Rectal smooth muscle tissue (tissue), 1 donor: Measurements from ENCODE around the gene TNS1.
"Not testable (repeated sequence)": the region's sequence is repeated elsewhere in the genome, so short reads cannot be mapped to it uniquely, and the experiment has no call there.

Source experiments
- H3K27ac ChIP-seq: one replicate; pipeline ENCODE4 v1.7.0; 2013; ENCODE audit warnings: low read depth, low read length, inconsistent platforms
- H3K27me3 ChIP-seq: one replicate; pipeline ENCODE4 v1.7.0; 2013; ENCODE audit warnings: low read length; ENCODE audit not compliant: control insufficient read depth, insufficient read depth
- H3K36me3 ChIP-seq: one replicate; pipeline ENCODE4 v1.7.0; 2013; ENCODE audit warnings: low read length; ENCODE audit not compliant: control insufficient read depth, insufficient read depth
- H3K4me1 ChIP-seq: one replicate; pipeline ENCODE4 v1.7.0; 2013; ENCODE audit warnings: low read length; ENCODE audit not compliant: control insufficient read depth, insufficient read depth
- H3K4me3 ChIP-seq: one replicate; pipeline ENCODE4 v1.7.0; 2013; ENCODE audit warnings: low read length
- H3K9ac ChIP-seq: one replicate; pipeline ENCODE4 v1.7.0; 2013; ENCODE audit warnings: low read length

Gene TNS1

GRCh38 chr2:217792626-217793527 is 209.9 kb downstream of the TNS1 start:
- H3K4me1 ChIP-seq: no peaks in the 10 kb centered on the region
- no peak overlapping the region for H3K4me3 ChIP-seq
- no peaks in the 10 kb centered on the region for H3K27me3 ChIP-seq
- H3K27ac ChIP-seq: peak overlapping the region; percentile 38
- no peak overlapping the region for H3K9ac ChIP-seq
- H3K36me3 ChIP-seq: peaks cover 5% of the 10 kb centered on the region

GRCh38 chr2:217791551-217791950 is 211.2 kb downstream of the TNS1 start:
- no peaks in the 10 kb centered on the region for H3K4me1 ChIP-seq
- no peak overlapping the region for H3K27ac ChIP-seq
- no peak overlapping the region for H3K9ac ChIP-seq

GRCh38 chr2:217790681-217791392 is 212.0 kb downstream of the TNS1 start:
- no peaks in the 10 kb centered on the region for H3K4me1 ChIP-seq
- peak overlapping the region; percentile 29 for H3K27ac ChIP-seq
- H3K27me3 ChIP-seq: no peaks in the 10 kb centered on the region
- no peak overlapping the region for H3K4me3 ChIP-seq
- no peak overlapping the region for H3K9ac ChIP-seq
- peaks cover 5% of the 10 kb centered on the region for H3K36me3 ChIP-seq

More at GRCh38 chr2:217791551-217791950, 211.2 kb downstream of the TNS1 start:
- Histone ChIP-seq H3K27me3 (no peaks in the 10 kb centered on the region), H3K36me3 (peaks cover 5% of the 10 kb centered on the region), H3K4me3 (no peak overlapping the region)

- H3K4me1 ChIP-seq: no peaks in the 10 kb centered on the region
Observed at GRCh38 chr2:217790195-217790594, 212.6 kb downstream of the TNS1 start.

GRCh38 chr2:217789736-217790181 is 213.0 kb downstream of the TNS1 start:
- H3K4me1 ChIP-seq: no peaks in the 10 kb centered on the region
- H3K4me3 ChIP-seq: peak overlapping the region; percentile 5
- peaks cover 5% of the 10 kb centered on the region for H3K36me3 ChIP-seq
- H3K9ac ChIP-seq: no peak overlapping the region
- peak overlapping the region; percentile 29 for H3K27ac ChIP-seq
- no peaks in the 10 kb centered on the region for H3K27me3 ChIP-seq

More at GRCh38 chr2:217790195-217790594, 212.6 kb downstream of the TNS1 start:
- H3K27me3 ChIP-seq: no peaks in the 10 kb centered on the region
- peaks cover 5% of the 10 kb centered on the region for H3K36me3 ChIP-seq
- H3K27ac ChIP-seq: peak overlapping the region; percentile 29
- H3K4me3 ChIP-seq: peak overlapping the region; percentile 5
- H3K9ac ChIP-seq: no peak overlapping the region

- H3K36me3 ChIP-seq: peaks cover 5% of the 10 kb centered on the region
- H3K27ac ChIP-seq: peak overlapping the region; percentile 60
- no peaks in the 10 kb centered on the region for H3K27me3 ChIP-seq
- no peaks in the 10 kb centered on the region for H3K4me1 ChIP-seq
- H3K4me3 ChIP-seq: peak overlapping the region; percentile 5
- no peak overlapping the region for H3K9ac ChIP-seq
Observed at GRCh38 chr2:217789003-217789735, 213.6 kb downstream of the TNS1 start.

- Histone ChIP-seq H3K36me3 (peaks cover 5% of the 10 kb centered on the region), H3K9ac (no peak overlapping the region), H3K4me1 (no peaks in the 10 kb centered on the region), H3K4me3 (no peak overlapping the region), H3K27ac (peak overlapping the region; percentile 60), H3K27me3 (no peaks in the 10 kb centered on the region)
Observed at GRCh38 chr2:217788669-217789002, 214.2 kb downstream of the TNS1 start.

- no peak overlapping the region for H3K27ac ChIP-seq
- no peak overlapping the region for H3K4me3 ChIP-seq
- H3K9ac ChIP-seq: no peak overlapping the region
- no peaks in the 10 kb centered on the region for H3K4me1 ChIP-seq
- peaks cover 5% of the 10 kb centered on the region for H3K36me3 ChIP-seq
- H3K27me3 ChIP-seq: no peaks in the 10 kb centered on the region
Observed at GRCh38 chr2:217787160-217787877, 215.5 kb downstream of the TNS1 start.

- H3K4me3 ChIP-seq, H3K9ac ChIP-seq, H3K27ac ChIP-seq, H3K4me1 ChIP-seq, H3K36me3 ChIP-seq, H3K27me3 ChIP-seq: not testable (repeated sequence)
Observed at GRCh38 chr2:217786560-217786959, 216.2 kb downstream of the TNS1 start.

- H3K4me1 ChIP-seq: no peaks in the 10 kb centered on the region
- H3K36me3 ChIP-seq: peaks cover 5% of the 10 kb centered on the region
- no peaks in the 10 kb centered on the region for H3K27me3 ChIP-seq
- H3K9ac ChIP-seq: no peak overlapping the region
- no peak overlapping the region for H3K4me3 ChIP-seq
- H3K27ac ChIP-seq: peak overlapping the region; percentile 32
Observed at GRCh38 chr2:217785544-217786045, 217.2 kb downstream of the TNS1 start.

GRCh38 chr2:217784996-217785543 is 217.7 kb downstream of the TNS1 start:
- peak overlapping the region; percentile 16 for H3K27ac ChIP-seq
- H3K27me3 ChIP-seq: no peaks in the 10 kb centered on the region
- no peak overlapping the region for H3K4me3 ChIP-seq
- no peak overlapping the region for H3K9ac ChIP-seq
- H3K36me3 ChIP-seq: peaks cover 5% of the 10 kb centered on the region
- H3K4me1 ChIP-seq: no peaks in the 10 kb centered on the region
